IMR-90 (cell line): Measurements from ENCODE around the gene DVL1. TPM values are rescaled to one million over a fixed set of nuclear protein-coding genes. Genes with fewer than 3 reads are reported as not detected.

Source experiments
- ATAC-seq: fragments of 200-7000 bp; cut with Tn5 transposase; 2 replicates; pipeline ENCODE4 v1.9.1; 2020; ENCODE audit warnings: low read depth, mild to moderate bottlenecking, moderate library complexity
- BruUV-seq: library from RNA; stranded (reverse); fragments of 400-500 nt; replicated peaks from 2 replicates; lab custom pipeline; 2021; lab: Mats Ljungman, UMichigan
- CTCF ChIA-PET: fragments of 300-600 bp; formaldehyde crosslinking; extraction: SDS; loops from one replicate; lab custom pipeline; 2021; ENCODE audit warnings: antibody characterized with exemption; lab: Yijun Ruan, JAX
- POLR2A ChIA-PET: fragments of 300-600 bp; sonication (Branson Sonifier 250); formaldehyde crosslinking; loops from one replicate; lab custom pipeline; 2022; ENCODE audit warnings: antibody characterized with exemption; ENCODE audit not compliant: unreplicated experiment; lab: Charles Lee
- DNase-seq: peaks from one replicate; pipeline ENCODE4 v3.0.0; 2013
- H2AFZ ChIP-seq: replicated peaks from 2 replicates; pipeline ENCODE3; 2013; ENCODE audit warnings: low read length, mild to moderate bottlenecking; ENCODE audit not compliant: poor library complexity
- H2AK5ac ChIP-seq: 2 replicates; pipeline ENCODE4 v1.6.1; 2013; ENCODE audit warnings: low read depth, low read length, inconsistent platforms
- H2AK9ac ChIP-seq: replicated peaks from 2 replicates; pipeline ENCODE3; 2013; ENCODE audit warnings: mild to moderate bottlenecking, low read depth, low read length, moderate library complexity; ENCODE audit not compliant: poor library complexity
- H2BK120ac ChIP-seq: 2 replicates; pipeline ENCODE4 v1.6.1; 2013; ENCODE audit warnings: low read depth, low read length, inconsistent platforms
- H2BK15ac ChIP-seq: 3 replicates; pipeline ENCODE4 v1.6.1; 2013; ENCODE audit warnings: low read depth, low read length, inconsistent platforms
- H2BK20ac ChIP-seq: 2 replicates; pipeline ENCODE4 v1.6.1; 2013; ENCODE audit warnings: low read depth, mild to moderate bottlenecking, inconsistent platforms, low read length, moderate library complexity
- H2BK5ac ChIP-seq: 2 replicates; pipeline ENCODE4 v1.6.1; 2013; ENCODE audit warnings: mild to moderate bottlenecking, low read depth, low read length, inconsistent platforms; ENCODE audit not compliant: poor library complexity, severe bottlenecking
- H3K14ac ChIP-seq: replicated peaks from 2 replicates; pipeline ENCODE4 v1.6.1; 2013; ENCODE audit warnings: low read depth, low read length, inconsistent platforms
- H3K18ac ChIP-seq: 2 replicates; pipeline ENCODE4 v1.6.1; 2013; ENCODE audit warnings: low read depth, low read length, control low read depth
- H3K23ac ChIP-seq: 2 replicates; pipeline ENCODE4 v1.6.1; 2013; ENCODE audit warnings: low read depth, low read length, inconsistent platforms
- H3K27ac ChIP-seq: 2 replicates; pipeline ENCODE4 v1.5.1; 2013; ENCODE audit warnings: mild to moderate bottlenecking, control low read depth, low read length; ENCODE audit not compliant: insufficient read depth
- H3K27me3 ChIP-seq: 2 replicates; pipeline ENCODE4 v1.6.1; 2013; ENCODE audit warnings: low read length; ENCODE audit not compliant: control insufficient read depth, insufficient read depth
- H3K36me3 ChIP-seq: 2 replicates; pipeline ENCODE4 v1.6.1; 2013; ENCODE audit warnings: low read length, mixed read lengths; ENCODE audit not compliant: control insufficient read depth, insufficient read depth
- H3K4ac ChIP-seq: 2 replicates; pipeline ENCODE4 v1.6.1; 2013; ENCODE audit warnings: low read depth, low read length, inconsistent platforms
- H3K4me1 ChIP-seq: 2 replicates; pipeline ENCODE4 v1.6.1; 2013; ENCODE audit warnings: low read length, mixed read lengths; ENCODE audit not compliant: control insufficient read depth, insufficient read depth
- H3K4me2 ChIP-seq: 2 replicates; pipeline ENCODE4 v1.6.1; 2013; ENCODE audit warnings: low read depth, mild to moderate bottlenecking, control low read depth, low read length, moderate library complexity
- H3K4me3 ChIP-seq: 2 replicates; pipeline ENCODE4 v1.5.1; 2013; ENCODE audit warnings: low read depth, mild to moderate bottlenecking, control low read depth, low read length, moderate library complexity; ENCODE audit not compliant: insufficient read depth
- H3K56ac ChIP-seq: 2 replicates; pipeline ENCODE4 v1.6.1; 2013; ENCODE audit warnings: low read length, inconsistent platforms; ENCODE audit not compliant: insufficient read depth; ENCODE audit errors: extremely low read depth
- H3K79me1 ChIP-seq, 2 experiments: 2 replicates each; pipeline ENCODE4 v1.6.1; 2013; ENCODE audit warnings: low read length in 2 of 2, inconsistent platforms in 1 of 2, low read depth in 1 of 2
- H3K9ac ChIP-seq: 2 replicates; pipeline ENCODE4 v1.6.1; 2013; ENCODE audit warnings: low read depth, low read length, control low read depth
- H3K9me1 ChIP-seq: 2 replicates; pipeline ENCODE4 v1.6.1; 2013; ENCODE audit warnings: low read length, inconsistent platforms; ENCODE audit not compliant: insufficient read depth
- H3K9me3 ChIP-seq: 2 replicates; pipeline ENCODE4 v1.6.1; 2013; ENCODE audit warnings: low read length; ENCODE audit not compliant: control insufficient read depth, insufficient read depth
- H4K20me1 ChIP-seq: 2 replicates; pipeline ENCODE4 v1.6.1; 2013; ENCODE audit warnings: low read length, inconsistent platforms; ENCODE audit not compliant: insufficient read depth
- H4K5ac ChIP-seq: 2 replicates; pipeline ENCODE4 v1.6.1; 2013; ENCODE audit warnings: mild to moderate bottlenecking, low read depth, low read length, control low read depth
- H4K8ac ChIP-seq, 2 experiments: 2 replicates each; pipeline ENCODE4 v1.6.1; 2013; ENCODE audit warnings: low read depth in 2 of 2, low read length in 2 of 2, control low read depth in 1 of 2, inconsistent platforms in 1 of 2
- H4K91ac ChIP-seq: 2 replicates; pipeline ENCODE4 v1.6.1; 2013; ENCODE audit warnings: low read depth, low read length, inconsistent platforms; ENCODE audit not compliant: insufficient read depth
- BHLHE40 ChIP-seq: fragments of 150-350 bp; IDR thresholded peaks from 2 replicates; pipeline ENCODE4 v1.6.1; 2016; ENCODE audit warnings: mild to moderate bottlenecking, low read depth, low read length
- CEBPB ChIP-seq: IDR thresholded peaks from 2 replicates; pipeline ENCODE4 v1.6.1; 2012; ENCODE audit warnings: low read depth, low read length, improper control_type of control experiment
- CHD1 ChIP-seq: IDR thresholded peaks from 2 replicates; pipeline ENCODE4 v1.6.1; 2012; ENCODE audit warnings: low read depth, low read length, improper control_type of control experiment
- ELK1 ChIP-seq: fragments of 150-350 bp; IDR thresholded peaks from 2 replicates; pipeline ENCODE4 v1.6.1; 2016; ENCODE audit warnings: low read depth, mild to moderate bottlenecking, low read length, moderate library complexity, borderline replicate concordance
- FOS ChIP-seq: fragments of 150-350 bp; IDR thresholded peaks from 2 replicates; pipeline ENCODE4 v1.6.1; 2016; ENCODE audit warnings: low read depth, low read length
- MXI1 ChIP-seq: IDR thresholded peaks from 2 replicates; pipeline ENCODE4 v1.6.1; 2012; ENCODE audit warnings: low read depth, mild to moderate bottlenecking, low read length, moderate library complexity, borderline replicate concordance
- NFE2L2 ChIP-seq: fragments of 150-350 bp; IDR thresholded peaks from 2 replicates; pipeline ENCODE4 v1.6.1; 2016; ENCODE audit warnings: low read depth, mild to moderate bottlenecking, low read length
- POLR2A ChIP-seq: IDR thresholded peaks from 2 replicates; pipeline ENCODE4 v1.6.1; 2012; ENCODE audit warnings: mild to moderate bottlenecking, low read depth, low read length
- RAD21 ChIP-seq: IDR thresholded peaks from 2 replicates; pipeline ENCODE4 v1.6.1; 2012; ENCODE audit warnings: low read length, improper control_type of control experiment
- RCOR1 ChIP-seq: IDR thresholded peaks from 2 replicates; pipeline ENCODE4 v1.6.1; 2012; ENCODE audit warnings: mild to moderate bottlenecking, low read length, improper control_type of control experiment; ENCODE audit not compliant: insufficient replicate concordance
- RFX5 ChIP-seq: IDR thresholded peaks from 2 replicates; pipeline ENCODE4 v1.8.0; 2012; ENCODE audit warnings: low read depth, mild to moderate bottlenecking, low read length, moderate library complexity
- SMC3 ChIP-seq: fragments of 150-350 bp; IDR thresholded peaks from 2 replicates; pipeline ENCODE4 v1.6.1; 2016; ENCODE audit warnings: low read depth, mild to moderate bottlenecking, antibody characterized with exemption, low read length, moderate library complexity
- USF2 ChIP-seq: fragments of 150-350 bp; IDR thresholded peaks from 2 replicates; pipeline ENCODE4 v1.6.1; 2017; ENCODE audit warnings: mild to moderate bottlenecking, antibody characterized with exemption, low read length, low read depth
- WGBS, 2 experiments: methylation state at CpG; one replicate each; pipeline versions ENCODE4 v1.1.5 to v1.1.7; 2013; ENCODE audit warnings: missing lambda C conversion rate in 2 of 2; ENCODE audit not compliant: insufficient read length in 1 of 2; ENCODE audit errors: extremely low coverage in 2 of 2; 5-methylcytosine and 5-hydroxymethylcytosine counted together
- dilution Hi-C: fragments of 300-500 bp; cut with HindIII; formaldehyde crosslinking; loops from one replicate; pipeline ENCODE4 v1.14.3; 2018; ENCODE audit warnings: low sequenced_read_pairs; ENCODE audit not compliant: unreplicated experiment
- in situ Hi-C: fragments of 300-500 bp; cut with MboI; formaldehyde crosslinking; loops from 3 replicates; pipeline ENCODE4 v1.14.3; 2019; ENCODE audit warnings: low sequenced_read_pairs, inconsistent platforms, mixed read lengths
- intact Hi-C: fragments of 100-400 bp; cut with micrococcal nuclease; formaldehyde crosslinking; loops from 2 replicates; pipeline ENCODE4 v1.10.0; 2022
- polyA plus RNA-seq, 3 experiments: library from polyadenylated mRNA; depleted of rRNA; stranded (reverse); fragments of >200 nt; gene quantifications; 2 replicates each; pipeline ENCODE4 v1.2.3, GENCODE V29; 2012; ENCODE audit warnings: low replicate concordance in 1 of 3
- total RNA-seq: library from RNA; depleted of rRNA; stranded (reverse); fragments of >200 nt; gene quantifications from 2 replicates; pipeline ENCODE4 v1.2.3, GENCODE V29; 2012

DVL1 gene
- total and polyA plus RNA-seq, 2 of the 4 experiments (the other 2 are of a cell fraction) = 27.2 to 35.9 TPM

GRCh38 chr1:1338278-1338677, 10.9 kb downstream of the DVL1 start:
- Histone ChIP-seq H3K4ac (no peak overlapping the region), H2BK120ac (no peak overlapping the region), H3K27me3 (no peaks in the 10 kb centered on the region), H3K4me2 (no peak overlapping the region), H2BK15ac (no peak overlapping the region), H3K14ac (no peak overlapping the region), H4K91ac (no peak overlapping the region), H3K9ac (no peak overlapping the region), H2BK20ac (no peak overlapping the region), H3K9me3 (no peaks in the 10 kb centered on the region), H3K27ac (no peak overlapping the region), H3K4me3 (no peak overlapping the region), H4K20me1 (peaks cover 23% of the 10 kb centered on the region), H3K18ac (no peak overlapping the region), H3K56ac (no peak overlapping the region), H2AFZ (no peak overlapping the region), H4K8ac (no peak overlapping the region), H2BK5ac (no peak overlapping the region), H3K9me1 (peaks cover 9% of the 10 kb centered on the region), H3K23ac (no peak overlapping the region), H2AK9ac (no peak overlapping the region), H4K5ac (no peak overlapping the region), H2AK5ac (no peak overlapping the region), H3K36me3 (peaks cover 48% of the 10 kb centered on the region), H3K79me1 (peaks cover 12 to 21% of the 10 kb centered on the region in 2 experiments), H3K4me1 (no peaks in the 10 kb centered on the region)
- WGBS, 2 experiments = 98% methylated on average over 27 of the region's 36 CpGs; no CpG with 5 or more reads in 1 of the 2 experiments
- TF ChIP-seq SMC3 (no peak), MXI1 (no peak), ELK1 (no peak), RFX5 (no peak), CEBPB (no peak), FOS (no peak), POLR2A (no peak), RAD21 (no peak), BHLHE40 (no peak), USF2 (no peak), RCOR1 (no peak), CHD1 (no peak), NFE2L2 (no peak)
- intact Hi-C loops = no loop called here
- dilution Hi-C loops = no loop called here
- ChIA-PET CTCF (no interaction called here), POLR2A (no interaction called here)
- DNase-seq (no peak), ATAC-seq (no peak)
- in situ Hi-C loops = no loop called here
- no TSS peak for BruUV-seq
